Glutamatergic neuron (in vitro differentiated cells): ENCODE data around the gene SPIRE2. TPM values are rescaled to one million over a fixed set of nuclear protein-coding genes. Genes with fewer than 3 reads are reported as not detected.
"Not testable (repeated sequence)": the region's sequence is repeated elsewhere in the genome, so short reads cannot be mapped to it uniquely, and the experiment has no call there.

Source experiments
- DNase-seq: peaks from one replicate; pipeline ENCODE4 v3.0.0; 2022
- H3K27ac Mint-ChIP-seq: one replicate; pipeline ENCODE4 v1.8.0; 2020; ENCODE audit warnings: mild to moderate bottlenecking, mixed read lengths, inconsistent platforms; ENCODE audit not compliant: unreplicated experiment
- H3K27me3 Mint-ChIP-seq: one replicate; pipeline ENCODE4 v1.8.0; 2020; ENCODE audit warnings: mild to moderate bottlenecking, moderate library complexity, mixed read lengths, inconsistent platforms; ENCODE audit not compliant: unreplicated experiment
- H3K36me3 Mint-ChIP-seq: one replicate; pipeline ENCODE4 v1.8.0; 2020; ENCODE audit warnings: mild to moderate bottlenecking, mixed read lengths, inconsistent platforms; ENCODE audit not compliant: unreplicated experiment
- H3K4me1 Mint-ChIP-seq: one replicate; pipeline ENCODE4 v1.8.0; 2020; ENCODE audit warnings: mild to moderate bottlenecking, low read depth, mixed read lengths, inconsistent platforms; ENCODE audit not compliant: unreplicated experiment
- H3K4me3 Mint-ChIP-seq: one replicate; pipeline ENCODE4 v1.8.0; 2020; ENCODE audit warnings: mild to moderate bottlenecking, mixed read lengths, inconsistent platforms; ENCODE audit not compliant: unreplicated experiment
- H3K9me3 Mint-ChIP-seq: one replicate; pipeline ENCODE4 v1.8.0; 2020; ENCODE audit warnings: mild to moderate bottlenecking, moderate library complexity, mixed read lengths, inconsistent platforms; ENCODE audit not compliant: unreplicated experiment
- CTCF ChIP-seq: fragments of 200-600 bp; sonication (generic); IDR thresholded peaks from one replicate; pipeline ENCODE4 v1.5.0; 2021; ENCODE audit not compliant: partially characterized antibody, unreplicated experiment
- total RNA-seq: library from RNA; stranded (reverse); fragmentation: NEBNext Ultra II Directional; extraction: Animal tissue kit (Norgen Biotek cat#: 25700); gene quantifications from one replicate; pipeline ENCODE4 v1.2.1, GENCODE V29; 2021; ENCODE audit not compliant: unreplicated experiment

SPIRE2 gene
- total RNA-seq, 1 donor from 2014 or later: 39.2 TPM

- peaks cover 7% of the 10 kb centered on the region for H3K27me3 Mint-ChIP-seq
- peaks cover 4% of the 10 kb centered on the region for H3K36me3 Mint-ChIP-seq
- peak overlapping the region; percentile 81 for H3K27ac Mint-ChIP-seq
- no peak for DNase-seq
- TF ChIP-seq CTCF: no peak
- peak overlapping the region; percentile 93 for H3K4me3 Mint-ChIP-seq
- peaks cover 13% of the 10 kb centered on the region for H3K4me1 Mint-ChIP-seq
- H3K9me3 Mint-ChIP-seq: peaks cover 9% of the 10 kb centered on the region
These were observed 775 bp downstream of the SPIRE2 start for GRCh38 chr16:89828870-89829629.

- Mint-ChIP-seq H3K27ac (no peak overlapping the region), H3K4me3 (peak overlapping the region; percentile 38), H3K4me1 (peaks cover 13% of the 10 kb centered on the region), H3K27me3 (peaks cover 9% of the 10 kb centered on the region), H3K36me3 (peaks cover 9% of the 10 kb centered on the region), H3K9me3 (peaks cover 9% of the 10 kb centered on the region)
- DNase-seq: no peak
- TF ChIP-seq CTCF: no peak
These were observed 1.6 kb downstream of the SPIRE2 start for GRCh38 chr16:89829630-89830437.

- peaks cover 11% of the 10 kb centered on the region for H3K9me3 Mint-ChIP-seq
- H3K27me3 Mint-ChIP-seq: peaks cover 16% of the 10 kb centered on the region
- H3K4me1 Mint-ChIP-seq: peaks cover 13% of the 10 kb centered on the region
- peak overlapping the region; percentile 17 for H3K27ac Mint-ChIP-seq
- DNase-seq: no peak
- no peak for TF ChIP-seq CTCF
- peaks cover 13% of the 10 kb centered on the region for H3K36me3 Mint-ChIP-seq
- peak overlapping the region; percentile 32 for H3K4me3 Mint-ChIP-seq
These were observed 3.6 kb downstream of the SPIRE2 start for GRCh38 chr16:89831810-89832328.

GRCh38 chr16:89833664-89834363 lies 5.5 kb downstream of the SPIRE2 start:
- Mint-ChIP-seq H3K4me1 (peaks cover 10% of the 10 kb centered on the region), H3K36me3 (peaks cover 13% of the 10 kb centered on the region), H3K27me3 (peaks cover 16% of the 10 kb centered on the region)
- H3K27ac Mint-ChIP-seq, H3K4me3 Mint-ChIP-seq, DNase-seq, H3K9me3 Mint-ChIP-seq: not testable (repeated sequence)

GRCh38 chr16:89834813-89835363 lies 6.6 kb downstream of the SPIRE2 start:
- not testable (repeated sequence) for DNase-seq, H3K4me3 Mint-ChIP-seq, H3K27ac Mint-ChIP-seq, H3K9me3 Mint-ChIP-seq
- peaks cover 12% of the 10 kb centered on the region for H3K27me3 Mint-ChIP-seq
- H3K4me1 Mint-ChIP-seq: peaks cover 12% of the 10 kb centered on the region
- H3K36me3 Mint-ChIP-seq: peaks cover 13% of the 10 kb centered on the region

GRCh38 chr16:89836484-89836883 lies 8.2 kb downstream of the SPIRE2 start:
- not testable (repeated sequence) for H3K4me1 Mint-ChIP-seq, H3K4me3 Mint-ChIP-seq, DNase-seq, H3K9me3 Mint-ChIP-seq, H3K27ac Mint-ChIP-seq
- H3K27me3 Mint-ChIP-seq: peaks cover 12% of the 10 kb centered on the region
- peaks cover 13% of the 10 kb centered on the region for H3K36me3 Mint-ChIP-seq
